Peyer's patch (tissue), 4 donors: ENCODE results near the gene DPH2. TPM values are rescaled to one million over a fixed set of nuclear protein-coding genes. Genes with fewer than 3 reads are reported as not detected.
A peak's percentile ranks its signal among the peaks of the same experiment; 100 is the strongest.

Experiments used
- DNase-seq, 3 donors: peaks; one replicate each; pipeline ENCODE4 v3.0.0-alpha.2; 2017 to 2019
- H3K27ac ChIP-seq, 4 donors: fragments of 200-600 bp; sonication (generic); one replicate each; pipeline ENCODE4 v1.5.1; 2016 to 2019
- H3K27me3 ChIP-seq, 2 donors: fragments of 200-600 bp; sonication (generic); one replicate each; pipeline ENCODE4 v1.5.1; 2019
- H3K36me3 ChIP-seq, 3 donors: fragments of 200-600 bp; sonication (generic); one replicate each; pipeline ENCODE4 v1.5.1; 2016 to 2019
- H3K4me1 ChIP-seq, 4 donors: fragments of 200-600 bp; sonication (generic); one replicate each; pipeline ENCODE4 v1.5.1; 2016 to 2019
- H3K4me3 ChIP-seq, 4 donors: fragments of 200-600 bp; sonication (generic); 1 replicate in 3 of 4; 2 replicates in 1 of 4; pipeline ENCODE4 v1.5.1; 2016 to 2019; ENCODE audit warnings: mild to moderate bottlenecking in 1 of 4
- H3K9me3 ChIP-seq, 4 donors: fragments of 200-600 bp; sonication (generic); one replicate each; pipeline ENCODE4 v1.5.1; 2016 to 2019; ENCODE audit warnings: mild to moderate bottlenecking in 1 of 4
- POLR2A ChIP-seq, 2 donors: fragments of 450-650 bp; IDR thresholded peaks; one replicate each; pipeline ENCODE4 v1.5.1; 2017; ENCODE audit warnings: antibody characterized with exemption in 2 of 2, mild to moderate bottlenecking in 2 of 2, moderate library complexity in 2 of 2
- total RNA-seq, 4 donors: library from RNA; depleted of rRNA; stranded (reverse); fragments of >200 nt; gene quantifications; one replicate each; pipeline ENCODE4 v1.1.0, GENCODE V29; 2016
- TF ChIP-seq, protein P1 (sequence below), 6 experiments: fragments of 450-650 bp in 4 of 6; fragments of 200-600 bp in 2 of 6; sonication (generic) in 1 of 6; IDR thresholded peaks; one replicate each; pipeline ENCODE4 v1.5.1; 2017 to 2019; ENCODE audit warnings: antibody characterized with exemption in 6 of 6, mild to moderate bottlenecking in 3 of 6, moderate library complexity in 1 of 6

Gene DPH2
- total RNA-seq, 4 donors from 2014 or later = 16.6 to 106 (median 38.6) TPM

DNA sequence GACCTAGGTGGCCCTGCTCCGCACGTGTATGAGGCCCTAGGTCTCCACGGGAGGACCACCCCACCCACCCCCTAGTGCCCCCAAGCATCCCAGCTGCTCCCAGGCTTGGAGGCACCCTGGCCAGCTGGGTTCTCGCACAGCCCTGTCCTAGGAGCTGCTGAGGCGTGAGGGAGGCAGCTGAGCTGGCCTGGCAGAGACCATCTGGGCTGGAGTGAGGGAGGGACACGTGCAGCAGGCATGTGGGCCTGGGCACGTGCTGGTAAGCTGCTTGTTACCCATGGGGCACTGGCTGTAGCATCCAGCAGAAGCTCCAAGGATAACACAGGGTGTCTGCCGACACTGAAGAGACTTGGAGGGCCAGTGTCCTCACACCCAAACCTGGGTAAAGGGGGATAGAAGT is 51.3 kb downstream of the DPH2 start:
- Histone ChIP-seq H3K4me3 (no peak overlapping the region), H3K27me3 (no peaks in the 10 kb centered on the region), H3K9me3 (no peaks in the 10 kb centered on the region), H3K27ac (no peak overlapping the region), H3K36me3 (no peaks in the 10 kb centered on the region), H3K4me1 (no peaks in the 10 kb centered on the region)
- TF ChIP-seq, protein P1, sequence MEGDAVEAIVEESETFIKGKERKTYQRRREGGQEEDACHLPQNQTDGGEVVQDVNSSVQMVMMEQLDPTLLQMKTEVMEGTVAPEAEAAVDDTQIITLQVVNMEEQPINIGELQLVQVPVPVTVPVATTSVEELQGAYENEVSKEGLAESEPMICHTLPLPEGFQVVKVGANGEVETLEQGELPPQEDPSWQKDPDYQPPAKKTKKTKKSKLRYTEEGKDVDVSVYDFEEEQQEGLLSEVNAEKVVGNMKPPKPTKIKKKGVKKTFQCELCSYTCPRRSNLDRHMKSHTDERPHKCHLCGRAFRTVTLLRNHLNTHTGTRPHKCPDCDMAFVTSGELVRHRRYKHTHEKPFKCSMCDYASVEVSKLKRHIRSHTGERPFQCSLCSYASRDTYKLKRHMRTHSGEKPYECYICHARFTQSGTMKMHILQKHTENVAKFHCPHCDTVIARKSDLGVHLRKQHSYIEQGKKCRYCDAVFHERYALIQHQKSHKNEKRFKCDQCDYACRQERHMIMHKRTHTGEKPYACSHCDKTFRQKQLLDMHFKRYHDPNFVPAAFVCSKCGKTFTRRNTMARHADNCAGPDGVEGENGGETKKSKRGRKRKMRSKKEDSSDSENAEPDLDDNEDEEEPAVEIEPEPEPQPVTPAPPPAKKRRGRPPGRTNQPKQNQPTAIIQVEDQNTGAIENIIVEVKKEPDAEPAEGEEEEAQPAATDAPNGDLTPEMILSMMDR (IDR thresholded peaks at IDR 0.05) = no peak
- no peak for TF ChIP-seq POLR2A (IDR thresholded peaks at IDR 0.05)
- DNase-seq = no peak

DNA sequence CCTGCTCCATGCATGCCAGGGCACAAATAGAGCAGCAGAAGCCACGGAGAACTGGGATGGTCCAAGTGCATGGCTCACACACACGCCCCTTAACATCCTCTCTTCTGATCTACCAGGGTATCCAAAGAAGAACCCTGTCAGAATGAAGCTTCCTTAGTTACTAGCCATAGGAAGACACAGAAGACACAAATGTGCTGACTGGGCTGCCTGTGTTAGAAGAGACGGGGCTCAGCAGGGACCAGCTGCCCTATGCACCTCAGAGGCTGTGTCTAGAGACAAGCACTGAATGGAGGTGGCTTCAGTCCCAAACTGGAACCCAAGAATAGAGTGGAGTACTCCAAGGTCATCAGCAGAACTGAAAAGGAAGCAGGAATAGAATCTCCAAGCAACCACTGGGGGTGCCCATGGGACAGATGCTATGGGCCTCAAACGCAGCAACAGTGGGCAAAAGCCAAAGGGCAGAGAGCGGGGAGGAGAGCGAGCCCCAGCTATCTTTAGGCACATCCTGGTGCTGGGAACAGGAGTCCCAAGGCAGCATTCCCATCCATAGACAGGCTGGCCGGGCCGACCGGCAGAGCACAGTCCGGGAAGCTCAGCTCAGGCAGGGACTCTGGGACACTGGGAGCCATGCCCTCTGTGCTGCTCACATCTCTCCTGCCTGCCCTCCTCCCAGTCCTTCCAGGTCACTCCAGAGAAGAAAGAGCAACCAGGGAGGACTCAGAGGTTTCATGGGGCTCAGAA is 51.9 kb downstream of the DPH2 start:
- TF ChIP-seq POLR2A (IDR thresholded peaks at IDR 0.05) = no peak
- TF ChIP-seq, protein P1 (IDR thresholded peaks at IDR 0.05) = no peak
- Histone ChIP-seq H3K36me3 (no peaks in the 10 kb centered on the region), H3K4me1 (no peaks in the 10 kb centered on the region), H3K9me3 (no peaks in the 10 kb centered on the region), H3K27ac (no peak overlapping the region), H3K27me3 (no peaks in the 10 kb centered on the region), H3K4me3 (no peak overlapping the region)
- peak in 1 of 3 donors; percentile 37 for DNase-seq

Other genes with a start within 250 kb of the DPH2 start
- under 1 TPM in 1 of 4 donors, not detected in 3; 0.94 TPM for gene ARTN, start 36.2 kb upstream of the DPH2 start, total RNA-seq
- 10 to 100 TPM in 3 of 4 donors, 1 to 10 TPM in 1; 9.1 to 36.5 (median 32.0) TPM for gene IPO13, start 23.1 kb upstream of the DPH2 start, total RNA-seq
- 100 to 1,000 TPM in 2 of 4 donors, 10 to 100 TPM in 2; 87.5 to 218 (median 122) TPM for gene ATP6V0B, start 5.0 kb downstream of the DPH2 start, total RNA-seq
- gene B4GALT2, start 9.2 kb downstream of the DPH2 start, total RNA-seq = 10 to 100 TPM in 3 of 4 donors, 1 to 10 TPM in 1; 8.2 to 28.9 (median 22.2) TPM
- 10 to 100 TPM; 12.4 to 18.2 (median 15.7) TPM for gene CCDC24, start 21.6 kb downstream of the DPH2 start, total RNA-seq
- gene SLC6A9, start 61.5 kb downstream of the DPH2 start, total RNA-seq = 10 to 100 TPM in 2 of 4 donors, 1 to 10 TPM in 2; 8.8 to 19.0 (median 11.5) TPM
- gene KLF17, start 148.8 kb downstream of the DPH2 start, total RNA-seq = not detected
- gene KLF18, start 171.6 kb downstream of the DPH2 start, total RNA-seq = not detected
- gene DMAP1, start 243.5 kb downstream of the DPH2 start, total RNA-seq = 100 to 1,000 TPM in 3 of 4 donors, 10 to 100 TPM in 1; 79.2 to 149 (median 113) TPM